Measurements from ENCODE around the gene FAIM2.

Gene FAIM2

GRCh38 chr12:49903700-49904423, at the start of gene FAIM2:
Gene FAIM2 (minus strand): TSS chr12:49903900. CDS start chr12:49903792, 108 bp downstream.
- TF ChIP-seq ZFX (IDR thresholded peaks at IDR 0.05; ENCODE audit: borderline replicate concordance) (no peak), CTCF (IDR thresholded peaks at IDR 0.05) (no peak)
- H3K27ac ChIP-seq = no peak within 1 kb of the TSS

- no peak for TF ChIP-seq CTCF (IDR thresholded peaks at IDR 0.05)
- no peak for TF ChIP-seq ZFX (IDR thresholded peaks at IDR 0.05; ENCODE audit: borderline replicate concordance)
- no peak overlapping the region for H3K27ac ChIP-seq
Measured at GRCh38 chr12:49953151-49953550, 49.5 kb upstream of the FAIM2 start.

GRCh38 chr12:49952391-49953055, 48.8 kb upstream of the FAIM2 start:
- no peak overlapping the region for H3K27ac ChIP-seq
- TF ChIP-seq ZFX (IDR thresholded peaks at IDR 0.05; ENCODE audit: borderline replicate concordance) = no peak
- TF ChIP-seq CTCF (IDR thresholded peaks at IDR 0.05) = no peak

- H3K27ac ChIP-seq = no peak overlapping the region
- no peak for TF ChIP-seq ZFX (IDR thresholded peaks at IDR 0.05; ENCODE audit: borderline replicate concordance)
- no peak for TF ChIP-seq CTCF (IDR thresholded peaks at IDR 0.05)
Measured at GRCh38 chr12:49951411-49952240, 47.9 kb upstream of the FAIM2 start.

- no peak for TF ChIP-seq ZFX (IDR thresholded peaks at IDR 0.05; ENCODE audit: borderline replicate concordance)
- no peak for TF ChIP-seq CTCF (IDR thresholded peaks at IDR 0.05)
- H3K27ac ChIP-seq = no peak within 1 kb of the TSS
Measured at GRCh38 chr12:49950273-49951251, 46.9 kb upstream of the FAIM2 start, which contains the start of gene AQP2. Gene AQP2 (plus strand): TSS chr12:49950737. CDS start chr12:49950831, 94 bp downstream.

GRCh38 chr12:49949866-49950265, 46.2 kb upstream of the FAIM2 start:
- TF ChIP-seq ZFX (IDR thresholded peaks at IDR 0.05; ENCODE audit: borderline replicate concordance) (no peak), CTCF (IDR thresholded peaks at IDR 0.05) (no peak)
- H3K27ac ChIP-seq = no peak overlapping the region
